ENCODE measurements around the gene RHOF. TPM values are rescaled to one million over a fixed set of nuclear protein-coding genes. Genes with fewer than 3 reads are reported as not detected.

Gene RHOF
- 10 to 100 TPM in 3 of 8 experiments, 1 to 10 TPM in 5; 2.8 to 13.7 (median 6.8) TPM for total RNA-seq

DNA sequence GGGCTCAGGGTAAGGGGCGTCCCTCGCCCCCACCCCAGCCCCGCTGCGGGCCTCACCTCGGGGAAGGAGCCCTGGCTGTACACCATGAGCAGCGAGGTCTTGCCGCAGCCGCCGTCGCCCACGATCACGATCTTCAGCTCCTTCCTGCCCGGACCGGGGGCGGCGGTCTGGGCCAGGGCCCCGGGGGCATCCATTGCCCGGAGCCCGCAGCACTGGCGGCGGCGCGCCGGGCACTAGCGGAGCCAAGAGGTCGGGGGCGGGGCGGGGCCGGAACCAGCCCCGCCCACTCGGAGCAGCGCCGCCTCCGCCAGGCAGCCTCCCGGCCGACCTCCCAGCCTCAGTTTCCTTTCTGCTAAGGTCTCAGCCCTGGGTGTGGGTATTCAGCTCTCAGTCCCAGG lies at the start of gene RHOF:
Gene RHOF, minus strand, starts transcription at position 249 of the 398 bp plus-strand sequence. Its CDS starts 55 bp downstream, at position 194.
- WGBS, 10 experiments = 20% methylated on average over 4 of the region's 36 CpGs; no CpG with 5 or more reads in 9 of the 10 experiments
- ATAC-seq (replicated peaks in 6 of 8) = peak in 3 of 8 experiments; percentile 0 to 7 (median 1)

GRCh38 chr12:121839993-121840761 lies 46.7 kb upstream of the RHOF start:
- H3K4me1 ChIP-seq (replicated peaks in 1 of 2) = peaks cover 0 to 3% of the 10 kb centered on the region in 2 donors
- ATAC-seq (replicated peaks in 6 of 8) = no peak
- in situ Hi-C loops (cut with MboI; ENCODE audit: low pct_unique_long_range_greater_than_20kb in 2 of 9, low sequenced_read_pairs in 9 of 9, unreplicated experiment in 9 of 9) = no loop called here
- H3K4me3 ChIP-seq = peak overlapping the region; percentile 41 to 58 (median 49)
- 41 to 100% (median 91%) methylated on average over 1 to 14 of the region's 24 CpGs; no CpG with 5 or more reads in 2 of the 10 experiments for WGBS, 10 experiments
- H3K27ac ChIP-seq = no peak overlapping the region

More for the DNA sequence above, at the start of gene RHOF:
- Histone ChIP-seq H3K27ac (peak within 1 kb of the TSS; percentile 27 to 66), H3K4me1 (replicated peaks in 1 of 2) (peaks cover 42 to 44% of the 10 kb centered on the region in 2 donors), H3K4me3 (peak within 1 kb of the TSS; percentile 16 to 34 (median 28))
- in situ Hi-C loops (cut with MboI; ENCODE audit: low pct_unique_long_range_greater_than_20kb in 2 of 9, low sequenced_read_pairs in 9 of 9, unreplicated experiment in 9 of 9) = loop anchor here in 3 of 9 experiments (10.0 to 25.0 kb wide), 2 partner anchors 89 to 106 kb away; no protein-coding TSS in a partner anchor

- Histone ChIP-seq H3K4me1 (replicated peaks in 1 of 2) (peaks cover 0 to 3% of the 10 kb centered on the region in 2 donors), H3K4me3 (peak overlapping the region; percentile 41 to 58 (median 49)), H3K27ac (no peak overlapping the region)
- 0 to 41% (median 12%) methylated on average over 1 to 20 of the region's 53 CpGs; no CpG with 5 or more reads in 2 of the 10 experiments for WGBS, 10 experiments
- in situ Hi-C loops (cut with MboI; ENCODE audit: low pct_unique_long_range_greater_than_20kb in 2 of 9, low sequenced_read_pairs in 9 of 9, unreplicated experiment in 9 of 9) = no loop called here
- ATAC-seq (replicated peaks in 6 of 8) = peak; percentile 95 to 97 (median 97)
Measured at GRCh38 chr12:121839106-121839992, 45.9 kb upstream of the RHOF start.

DNA sequence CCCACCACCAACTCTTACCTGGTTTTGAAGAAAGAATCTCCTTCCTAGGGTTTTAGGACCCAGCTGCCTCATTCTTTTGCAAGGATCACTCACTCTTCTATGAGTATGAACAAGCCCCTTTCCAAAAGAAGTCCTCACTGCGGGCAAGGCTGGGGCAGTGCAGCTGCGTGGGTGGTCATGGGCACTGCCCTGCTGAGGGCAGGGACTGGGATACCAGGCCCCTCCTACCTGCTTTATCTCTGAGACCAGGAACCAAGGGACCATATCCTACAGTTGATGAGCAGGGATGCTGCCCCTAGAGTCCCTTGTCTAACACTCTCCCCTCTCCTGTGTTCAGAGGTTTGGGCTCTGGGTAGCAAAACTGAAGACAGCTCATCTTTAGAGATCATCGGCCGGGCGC lies 44.6 kb upstream of the RHOF start:
- 80 to 100% (median 92%) methylated on average over 1 to 2 of the region's 5 CpGs; no CpG with 5 or more reads in 5 of the 10 experiments for WGBS, 10 experiments
- ATAC-seq (replicated peaks in 6 of 8) = no peak
- Histone ChIP-seq H3K4me1 (replicated peaks in 1 of 2) (peaks cover 0 to 3% of the 10 kb centered on the region in 2 donors), H3K4me3 (no peak overlapping the region), H3K27ac (no peak overlapping the region)
- in situ Hi-C loops (cut with MboI; ENCODE audit: low pct_unique_long_range_greater_than_20kb in 2 of 9, low sequenced_read_pairs in 9 of 9, unreplicated experiment in 9 of 9) = no loop called here

DNA sequence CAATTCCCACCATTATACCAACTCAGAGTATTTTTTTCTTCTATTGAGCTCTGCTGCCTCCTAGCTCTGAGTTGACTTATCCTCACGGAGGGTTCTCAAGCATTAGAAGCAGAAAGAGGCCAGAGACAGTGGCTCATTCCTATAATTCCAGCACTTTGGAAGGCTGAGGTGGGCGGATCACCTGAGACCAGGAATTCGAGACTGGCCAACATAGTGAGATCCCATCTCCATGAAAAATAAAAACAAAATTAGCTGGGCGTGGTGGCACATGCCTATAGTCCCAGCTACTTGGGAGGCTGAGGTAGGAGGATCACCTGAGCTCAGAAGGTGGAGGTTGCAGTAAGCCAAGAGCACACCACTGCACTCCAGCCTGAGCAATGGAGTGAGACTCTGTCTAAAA lies 44.2 kb upstream of the RHOF start:
- Histone ChIP-seq H3K4me1 (replicated peaks in 1 of 2) (peaks cover 0 to 3% of the 10 kb centered on the region in 2 donors), H3K27ac (no peak overlapping the region), H3K4me3 (no peak overlapping the region)
- WGBS, 10 experiments = 0 to 89% (median 61%) methylated on average over 1 to 4 of the region's 4 CpGs; no CpG with 5 or more reads in 1 of the 10 experiments
- in situ Hi-C loops (cut with MboI; ENCODE audit: low pct_unique_long_range_greater_than_20kb in 2 of 9, low sequenced_read_pairs in 9 of 9, unreplicated experiment in 9 of 9) = no loop called here
- no peak for ATAC-seq (replicated peaks in 6 of 8)

DNA sequence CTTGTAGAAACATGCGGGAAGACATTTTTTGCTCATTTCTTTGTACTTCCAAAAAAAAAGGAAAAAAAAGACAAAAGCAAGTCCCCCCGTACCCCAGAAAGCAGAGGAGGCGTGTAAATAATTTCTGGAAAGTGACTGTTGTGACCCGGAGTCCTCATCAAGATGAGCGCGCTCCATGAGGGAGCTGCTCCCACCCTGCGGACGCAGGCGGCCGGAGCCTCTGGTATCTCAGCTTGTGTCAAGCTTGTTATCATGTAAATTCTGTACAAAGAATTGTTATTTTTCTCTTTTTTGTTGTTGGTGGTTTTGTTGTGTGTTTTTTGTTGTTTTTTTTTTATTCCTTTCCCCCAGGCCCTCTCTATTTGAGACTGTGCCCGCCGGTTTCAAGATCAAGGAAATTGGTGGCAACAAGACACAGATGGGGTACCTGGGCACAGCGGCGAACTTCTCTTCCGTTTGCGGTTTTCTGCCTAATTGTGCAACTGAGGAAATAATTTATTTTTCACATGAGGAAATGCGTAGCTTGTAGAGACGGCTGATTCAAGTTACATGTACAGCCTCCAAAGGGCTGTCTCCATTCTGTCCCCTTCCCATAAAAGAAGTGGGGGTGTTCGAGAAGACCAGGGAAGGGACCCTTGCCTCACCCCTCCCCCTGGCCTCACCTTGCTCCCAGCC lies 38.2 kb upstream of the RHOF start:
- no peak for ATAC-seq (replicated peaks in 6 of 8)
- no peak overlapping the region for H3K27ac ChIP-seq
- no peak overlapping the region for H3K4me3 ChIP-seq
- in situ Hi-C loops (cut with MboI; ENCODE audit: low pct_unique_long_range_greater_than_20kb in 2 of 9, low sequenced_read_pairs in 9 of 9, unreplicated experiment in 9 of 9) = no loop called here
- H3K4me1 ChIP-seq (replicated peaks in 1 of 2) = peaks cover 0 to 2% of the 10 kb centered on the region in 2 donors
- WGBS, 10 experiments = 87 to 100% (median 96%) methylated on average over 1 to 16 of the region's 19 CpGs

DNA sequence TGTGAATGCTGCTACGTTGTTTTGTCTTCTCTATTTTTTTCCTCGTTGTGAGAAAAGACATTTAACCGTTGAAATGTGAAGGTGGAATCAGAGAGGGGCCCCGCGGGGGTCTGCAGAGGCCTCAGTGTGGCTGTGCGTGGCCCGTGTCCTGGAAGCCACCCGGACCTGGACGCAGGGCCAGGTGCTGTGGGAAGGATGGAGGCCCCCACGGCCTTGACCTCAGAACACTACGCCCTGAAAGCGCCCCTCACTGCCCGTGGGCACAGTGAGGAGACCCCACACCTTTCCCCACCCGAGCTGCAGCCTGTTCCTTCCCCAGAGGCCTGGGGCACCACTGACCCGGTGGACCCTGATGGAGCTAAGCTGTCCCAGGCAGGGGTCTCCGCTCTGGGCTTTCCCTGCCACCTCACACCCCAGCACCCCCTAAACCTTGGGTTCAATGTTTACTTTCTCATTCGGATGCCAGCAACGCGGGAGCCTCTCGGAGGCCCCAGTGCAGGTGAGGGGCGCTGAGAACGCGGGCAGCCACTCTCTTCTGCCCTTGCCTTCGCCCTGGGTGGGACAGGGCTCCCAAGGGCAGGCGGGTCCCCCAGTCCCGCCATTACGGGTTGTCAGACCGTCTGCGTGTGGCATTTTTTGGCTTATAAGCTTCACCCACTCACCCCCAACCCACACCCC lies 37.2 kb upstream of the RHOF start:
- ATAC-seq (replicated peaks in 6 of 8) = peak in 2 of 8 experiments; percentile 15 to 17
- Histone ChIP-seq H3K4me3 (no peak overlapping the region), H3K4me1 (replicated peaks in 1 of 2) (peaks cover 0 to 2% of the 10 kb centered on the region in 2 donors), H3K27ac (no peak overlapping the region)
- 89 to 100% methylated on average over 1 to 3 of the region's 29 CpGs; no CpG with 5 or more reads in 8 of the 10 experiments for WGBS, 10 experiments
- in situ Hi-C loops (cut with MboI; ENCODE audit: low pct_unique_long_range_greater_than_20kb in 2 of 9, low sequenced_read_pairs in 9 of 9, unreplicated experiment in 9 of 9) = no loop called here

DNA sequence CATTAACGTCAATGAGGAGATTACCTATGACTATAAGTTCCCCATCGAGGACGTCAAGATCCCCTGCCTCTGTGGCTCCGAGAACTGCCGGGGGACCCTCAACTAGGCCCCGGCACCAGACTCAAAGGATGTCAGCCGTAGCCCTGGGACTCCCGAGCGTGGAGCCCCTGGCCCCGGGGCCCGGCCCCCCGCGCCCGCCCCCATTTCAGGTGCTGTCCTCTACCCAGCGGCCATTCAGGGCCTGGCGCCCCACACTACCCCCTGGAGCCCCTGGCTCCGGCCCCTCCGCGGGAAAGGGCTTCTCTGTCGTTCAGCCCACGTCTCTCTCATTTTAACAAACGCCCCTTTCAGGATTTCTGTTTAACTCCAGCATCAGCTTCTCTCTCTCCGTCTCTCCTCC lies 36.6 kb upstream of the RHOF start:
- in situ Hi-C loops (cut with MboI; ENCODE audit: low pct_unique_long_range_greater_than_20kb in 2 of 9, low sequenced_read_pairs in 9 of 9, unreplicated experiment in 9 of 9) = no loop called here
- Histone ChIP-seq H3K4me3 (no peak overlapping the region), H3K27ac (no peak overlapping the region), H3K4me1 (replicated peaks in 1 of 2) (peaks cover 0 to 2% of the 10 kb centered on the region in 2 donors)
- ATAC-seq (replicated peaks in 6 of 8) = no peak
- WGBS, 10 experiments = 96% methylated on average over 5 of the region's 23 CpGs; no CpG with 5 or more reads in 9 of the 10 experiments

GRCh38 chr12:121829250-121829918 lies 35.9 kb upstream of the RHOF start:
- Histone ChIP-seq H3K4me1 (replicated peaks in 1 of 2) (peaks cover 0 to 2% of the 10 kb centered on the region in 2 donors), H3K27ac (no peak overlapping the region), H3K4me3 (no peak overlapping the region)
- in situ Hi-C loops (cut with MboI; ENCODE audit: low pct_unique_long_range_greater_than_20kb in 2 of 9, low sequenced_read_pairs in 9 of 9, unreplicated experiment in 9 of 9) = no loop called here
- 80 to 100% (median 81%) methylated on average over 1 to 5 of the region's 7 CpGs; no CpG with 5 or more reads in 4 of the 10 experiments for WGBS, 10 experiments
- peak in 6 of 8 experiments; percentile 7 to 49 (median 15) for ATAC-seq (replicated peaks in 6 of 8)

GRCh38 chr12:121828826-121829225 lies 35.3 kb upstream of the RHOF start:
- ATAC-seq (replicated peaks in 6 of 8) = peak in 1 of 8 experiments; percentile 3
- 80% methylated on average over 1 of the region's 9 CpGs; no CpG with 5 or more reads in 9 of the 10 experiments for WGBS, 10 experiments
- H3K4me3 ChIP-seq = no peak overlapping the region
- H3K4me1 ChIP-seq (replicated peaks in 1 of 2) = peaks cover 0 to 2% of the 10 kb centered on the region in 2 donors
- no peak overlapping the region for H3K27ac ChIP-seq
- in situ Hi-C loops (cut with MboI; ENCODE audit: low pct_unique_long_range_greater_than_20kb in 2 of 9, low sequenced_read_pairs in 9 of 9, unreplicated experiment in 9 of 9) = no loop called here

DNA sequence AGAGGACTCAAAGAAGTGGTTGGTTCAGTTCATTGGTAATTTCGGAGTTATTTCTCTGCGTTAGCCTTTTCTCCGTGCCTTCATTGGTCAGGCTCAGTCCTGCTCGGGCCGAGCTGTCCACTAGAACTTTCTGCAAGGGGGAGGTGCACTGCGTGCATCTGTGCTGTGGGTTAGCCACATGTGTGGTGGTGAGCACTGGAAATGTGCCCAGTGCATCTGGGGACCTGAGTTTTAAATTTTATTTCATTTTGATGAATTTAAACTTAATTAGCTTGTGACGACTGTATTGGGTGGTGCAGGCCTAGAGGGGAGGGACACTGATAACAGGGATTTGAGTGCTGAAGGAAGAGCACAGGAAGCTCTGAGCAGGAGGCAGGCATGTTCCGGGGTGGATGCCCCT lies 34.8 kb upstream of the RHOF start:
- no peak overlapping the region for H3K4me3 ChIP-seq
- ATAC-seq (replicated peaks in 6 of 8) = no peak
- 60 to 100% (median 94%) methylated on average over 1 to 6 of the region's 8 CpGs; no CpG with 5 or more reads in 4 of the 10 experiments for WGBS, 10 experiments
- in situ Hi-C loops (cut with MboI; ENCODE audit: low pct_unique_long_range_greater_than_20kb in 2 of 9, low sequenced_read_pairs in 9 of 9, unreplicated experiment in 9 of 9) = no loop called here
- peaks cover 0 to 2% of the 10 kb centered on the region in 2 donors for H3K4me1 ChIP-seq (replicated peaks in 1 of 2)
- H3K27ac ChIP-seq = no peak overlapping the region

Measured in motor neuron (in vitro differentiated cells).